Effector memory CD8-positive, alpha-beta T cell (primary cell): ENCODE data around the gene CDH23.

Source experiments
- ATAC-seq: fragments of 150-1000 bp; cut with Tn5 transposase; replicated peaks from 2 replicates; pipeline ENCODE4 v1.10.0; 2021; ENCODE audit warnings: mild to moderate bottlenecking, moderate library complexity
- DNase-seq, 3 experiments: peaks; one replicate each; pipeline ENCODE4 v3.0.0; 2021
- H3K27ac Mint-ChIP-seq, 2 donors: one replicate each; pipeline ENCODE4 v1.8.0; 2022; ENCODE audit warnings: mild to moderate bottlenecking in 2 of 2, mixed read lengths in 2 of 2, moderate library complexity in 2 of 2
- H3K27me3 Mint-ChIP-seq, 2 donors: one replicate each; pipeline ENCODE4 v1.8.0; 2022; ENCODE audit warnings: mixed read lengths in 2 of 2
- H3K36me3 Mint-ChIP-seq: one replicate; pipeline ENCODE4 v1.8.0; 2022; ENCODE audit warnings: mild to moderate bottlenecking, moderate library complexity, mixed read lengths; ENCODE audit not compliant: insufficient read depth
- H3K4me1 Mint-ChIP-seq, 2 donors: one replicate each; pipeline ENCODE4 v1.8.0; 2022; ENCODE audit warnings: low read depth in 2 of 2, mixed read lengths in 2 of 2
- H3K4me3 Mint-ChIP-seq, 2 donors: one replicate each; pipeline ENCODE4 v1.8.0; 2022; ENCODE audit warnings: mild to moderate bottlenecking in 2 of 2, mixed read lengths in 2 of 2, moderate library complexity in 2 of 2
- H3K9me3 Mint-ChIP-seq, 2 donors: one replicate each; pipeline ENCODE4 v1.8.0; 2022; ENCODE audit warnings: mixed read lengths in 2 of 2

CDH23 gene

GRCh38 chr10:71436268-71437125, 39.8 kb downstream of the CDH23 start:
- Mint-ChIP-seq H3K4me1 (peaks cover 16 to 18% of the 10 kb centered on the region in 2 donors), H3K4me3 (no peak overlapping the region), H3K36me3 (no peaks in the 10 kb centered on the region), H3K27me3 (peaks cover 0 to 9% of the 10 kb centered on the region in 2 donors), H3K9me3 (no peaks in the 10 kb centered on the region), H3K27ac (no peak overlapping the region)
- DNase-seq (no peak), ATAC-seq (no peak)

GRCh38 chr10:71437537-71438092, 40.9 kb downstream of the CDH23 start:
- H3K4me1 Mint-ChIP-seq, result peaks cover 12 to 17% of the 10 kb centered on the region in 2 donors
- H3K36me3 Mint-ChIP-seq, result no peaks in the 10 kb centered on the region
- H3K27ac Mint-ChIP-seq, result no peak overlapping the region
- ATAC-seq (no peak), DNase-seq (no peak)
- H3K9me3 Mint-ChIP-seq, result no peaks in the 10 kb centered on the region
- no peak overlapping the region for H3K4me3 Mint-ChIP-seq
- peaks cover 0 to 9% of the 10 kb centered on the region in 2 donors for H3K27me3 Mint-ChIP-seq

- peaks cover 0 to 6% of the 10 kb centered on the region in 2 donors for H3K27me3 Mint-ChIP-seq
- no peak for ATAC-seq
- no peak overlapping the region for H3K4me3 Mint-ChIP-seq
- no peaks in the 10 kb centered on the region for H3K36me3 Mint-ChIP-seq
- H3K27ac Mint-ChIP-seq, result no peak overlapping the region
- H3K4me1 Mint-ChIP-seq, result peaks cover 12 to 15% of the 10 kb centered on the region in 2 donors
- no peaks in the 10 kb centered on the region for H3K9me3 Mint-ChIP-seq
- DNase-seq, result no peak
These were observed 42.0 kb downstream of the CDH23 start for GRCh38 chr10:71438761-71439160.

- DNase-seq (no peak), ATAC-seq (no peak)
- Mint-ChIP-seq H3K36me3 (no peaks in the 10 kb centered on the region), H3K27me3 (no peaks in the 10 kb centered on the region), H3K9me3 (no peaks in the 10 kb centered on the region), H3K4me3 (no peak overlapping the region), H3K27ac (no peak overlapping the region), H3K4me1 (peaks cover 4 to 7% of the 10 kb centered on the region in 2 donors)
These were observed 43.1 kb downstream of the CDH23 start for GRCh38 chr10:71439670-71440425.

- no peak for DNase-seq
- H3K4me3 Mint-ChIP-seq, result no peak overlapping the region
- no peak overlapping the region for H3K27ac Mint-ChIP-seq
- H3K36me3 Mint-ChIP-seq, result no peaks in the 10 kb centered on the region
- ATAC-seq, result no peak
- no peaks in the 10 kb centered on the region for H3K27me3 Mint-ChIP-seq
- H3K9me3 Mint-ChIP-seq, result no peaks in the 10 kb centered on the region
- H3K4me1 Mint-ChIP-seq, result peaks cover 0 to 2% of the 10 kb centered on the region in 2 donors
These were observed 43.9 kb downstream of the CDH23 start for GRCh38 chr10:71440506-71441035.

- no peak for ATAC-seq
- no peaks in the 10 kb centered on the region for H3K27me3 Mint-ChIP-seq
- H3K4me3 Mint-ChIP-seq, result no peak overlapping the region
- H3K27ac Mint-ChIP-seq, result peak overlapping the region in 1 of 2 donors; percentile 22
- no peak for DNase-seq
- H3K36me3 Mint-ChIP-seq, result no peaks in the 10 kb centered on the region
- no peaks in the 10 kb centered on the region for H3K9me3 Mint-ChIP-seq
- H3K4me1 Mint-ChIP-seq, result no peaks in the 10 kb centered on the region
These were observed 45.3 kb downstream of the CDH23 start for GRCh38 chr10:71442000-71442399.

- H3K36me3 Mint-ChIP-seq, result no peaks in the 10 kb centered on the region
- DNase-seq (no peak), ATAC-seq (no peak)
- H3K27me3 Mint-ChIP-seq, result no peaks in the 10 kb centered on the region
- no peaks in the 10 kb centered on the region for H3K9me3 Mint-ChIP-seq
- no peak overlapping the region for H3K4me3 Mint-ChIP-seq
- no peaks in the 10 kb centered on the region for H3K4me1 Mint-ChIP-seq
- H3K27ac Mint-ChIP-seq, result no peak overlapping the region
These were observed 46.3 kb downstream of the CDH23 start for GRCh38 chr10:71442859-71443570.

- no peak for DNase-seq
- Mint-ChIP-seq H3K27ac (no peak overlapping the region), H3K36me3 (no peaks in the 10 kb centered on the region), H3K9me3 (no peaks in the 10 kb centered on the region), H3K27me3 (no peaks in the 10 kb centered on the region), H3K4me3 (no peak overlapping the region), H3K4me1 (no peaks in the 10 kb centered on the region)
- no peak for ATAC-seq
These were observed 47.0 kb downstream of the CDH23 start for GRCh38 chr10:71443676-71444075.

- no peak for ATAC-seq
- no peak overlapping the region for H3K4me3 Mint-ChIP-seq
- no peak overlapping the region for H3K27ac Mint-ChIP-seq
These were observed 47.7 kb downstream of the CDH23 start for GRCh38 chr10:71444284-71445054.

GRCh38 chr10:71447676-71448075, 51.0 kb downstream of the CDH23 start:
- Mint-ChIP-seq H3K9me3 (no peaks in the 10 kb centered on the region), H3K4me3 (no peak overlapping the region), H3K36me3 (no peaks in the 10 kb centered on the region), H3K27me3 (peaks cover 0 to 9% of the 10 kb centered on the region in 2 donors), H3K27ac (no peak overlapping the region), H3K4me1 (no peaks in the 10 kb centered on the region)
- DNase-seq, result no peak
- no peak for ATAC-seq

More at GRCh38 chr10:71444284-71445054, 47.7 kb downstream of the CDH23 start:
- no peaks in the 10 kb centered on the region for H3K27me3 Mint-ChIP-seq
- no peaks in the 10 kb centered on the region for H3K4me1 Mint-ChIP-seq
- H3K9me3 Mint-ChIP-seq, result no peaks in the 10 kb centered on the region
- H3K36me3 Mint-ChIP-seq, result no peaks in the 10 kb centered on the region
- DNase-seq, result no peak

- peaks cover 0 to 14% of the 10 kb centered on the region in 2 donors for H3K27me3 Mint-ChIP-seq
- no peaks in the 10 kb centered on the region for H3K4me1 Mint-ChIP-seq
- H3K36me3 Mint-ChIP-seq, result no peaks in the 10 kb centered on the region
- no peaks in the 10 kb centered on the region for H3K9me3 Mint-ChIP-seq
- ATAC-seq (no peak), DNase-seq (no peak)
- H3K27ac Mint-ChIP-seq, result no peak overlapping the region
- H3K4me3 Mint-ChIP-seq, result no peak overlapping the region
These were observed 51.4 kb downstream of the CDH23 start for GRCh38 chr10:71448146-71448545.

GRCh38 chr10:71449026-71449425, 52.3 kb downstream of the CDH23 start:
- no peak overlapping the region for H3K4me3 Mint-ChIP-seq
- no peaks in the 10 kb centered on the region for H3K9me3 Mint-ChIP-seq
- H3K27ac Mint-ChIP-seq, result no peak overlapping the region
- no peak for ATAC-seq
- H3K4me1 Mint-ChIP-seq, result no peaks in the 10 kb centered on the region
- peaks cover 0 to 23% of the 10 kb centered on the region in 2 donors for H3K27me3 Mint-ChIP-seq
- no peaks in the 10 kb centered on the region for H3K36me3 Mint-ChIP-seq
- DNase-seq, result no peak
